OCI-LY1 (cell line): Measurements from ENCODE around the gene GMPPA.

Source experiments
- H2AFZ ChIP-seq: fragments of 200-600 bp; sonication (generic), shearing (Covaris generic); 2 replicates; pipeline ENCODE4 v1.6.0; 2014; ENCODE audit warnings: antibody characterized with exemption, mild to moderate bottlenecking, low read length
- H3F3A ChIP-seq: fragments of 200-600 bp; sonication (generic), shearing (Covaris generic); 2 replicates; pipeline ENCODE4 v1.6.0; 2014; ENCODE audit warnings: mild to moderate bottlenecking, antibody characterized with exemption, low read length, moderate library complexity; ENCODE audit not compliant: insufficient read depth
- H3K27ac ChIP-seq: fragments of 200-600 bp; sonication (generic); 2 replicates; pipeline ENCODE4 v1.5.1; 2014; ENCODE audit warnings: low read length, mixed run types, mild to moderate bottlenecking, low read depth; ENCODE audit not compliant: poor library complexity, severe bottlenecking
- H3K27me3 ChIP-seq: fragments of 200-600 bp; sonication (generic); 2 replicates; pipeline ENCODE4 v1.6.0; 2014; ENCODE audit warnings: antibody characterized with exemption, mild to moderate bottlenecking, low read length, moderate library complexity; ENCODE audit not compliant: insufficient read depth
- H3K36me3 ChIP-seq: fragments of 200-600 bp; sonication (generic); 2 replicates; pipeline ENCODE4 v1.6.1; 2014; ENCODE audit warnings: mild to moderate bottlenecking, antibody characterized with exemption, low read length, moderate library complexity, mixed read lengths; ENCODE audit not compliant: insufficient read depth
- H3K4me1 ChIP-seq: fragments of 200-600 bp; sonication (generic); 2 replicates; pipeline ENCODE4 v1.5.1; 2014; ENCODE audit warnings: mild to moderate bottlenecking, low read length, moderate library complexity; ENCODE audit not compliant: insufficient read depth, severe bottlenecking
- H3K4me2 ChIP-seq: fragments of 200-600 bp; sonication (generic), shearing (Covaris generic); 2 replicates; pipeline ENCODE4 v1.6.1; 2014; ENCODE audit warnings: low read length
- H3K4me3 ChIP-seq: fragments of 200-600 bp; sonication (generic); 2 replicates; pipeline ENCODE4 v1.5.1; 2014; ENCODE audit warnings: low read length, low read depth, mild to moderate bottlenecking, mixed read lengths; ENCODE audit not compliant: poor library complexity, severe bottlenecking
- H3K79me2 ChIP-seq: fragments of 200-600 bp; shearing (Covaris generic); 2 replicates; pipeline ENCODE4 v1.6.1; 2016; ENCODE audit warnings: mixed run types, low read length, mixed read lengths; ENCODE audit not compliant: insufficient read depth
- H3K9ac ChIP-seq: fragments of 200-600 bp; sonication (generic), shearing (Covaris generic); 2 replicates; pipeline ENCODE4 v1.6.1; 2014; ENCODE audit warnings: mild to moderate bottlenecking, low read length, mixed read lengths
- H3K9me2 ChIP-seq: fragments of 200-600 bp; sonication (generic), shearing (Covaris generic); 2 replicates; pipeline ENCODE4 v1.6.1; 2014; ENCODE audit warnings: low read depth, mild to moderate bottlenecking, low read length, mixed read lengths
- H3K9me3 ChIP-seq: fragments of 200-600 bp; shearing (Covaris generic); 2 replicates; pipeline ENCODE4 v1.6.1; 2014; ENCODE audit warnings: low read length, mixed read lengths
- H4K20me1 ChIP-seq: fragments of 200-600 bp; sonication (generic), shearing (Covaris generic); 2 replicates; pipeline ENCODE4 v1.6.0; 2016; ENCODE audit warnings: mild to moderate bottlenecking, low read length; ENCODE audit not compliant: insufficient read depth
- CTCF ChIP-seq: fragments of 200-600 bp; sonication (generic), shearing (Covaris generic); IDR thresholded peaks from 2 replicates; pipeline ENCODE4 v1.5.1; 2017; ENCODE audit warnings: mild to moderate bottlenecking, antibody characterized with exemption, low read length, moderate library complexity, mixed read lengths
- EZH2 ChIP-seq: fragments of 200-600 bp; sonication (generic), shearing (Covaris generic); IDR thresholded peaks from 2 replicates; pipeline ENCODE4 v1.8.0; 2017; ENCODE audit warnings: borderline replicate concordance, mixed run types, mild to moderate bottlenecking, antibody characterized with exemption, low read length, moderate library complexity, mixed read lengths

GMPPA gene

GRCh38 chr2:219524817-219525216 lies 26.1 kb downstream of the GMPPA start:
- TF ChIP-seq EZH2 (no peak), CTCF (no peak)
- H3K36me3 ChIP-seq: no peaks in the 10 kb centered on the region
- no peaks in the 10 kb centered on the region for H3K9me2 ChIP-seq
- H3K79me2 ChIP-seq: no peaks in the 10 kb centered on the region
- H2AFZ ChIP-seq: no peak overlapping the region
- H3K27me3 ChIP-seq: peaks cover 6% of the 10 kb centered on the region; the same call in 1 of the 2 replicates
- no peaks in the 10 kb centered on the region for H4K20me1 ChIP-seq
- H3K27ac ChIP-seq: no peak overlapping the region
- H3K4me3 ChIP-seq: no peak overlapping the region
- H3K9me3 ChIP-seq: no peaks in the 10 kb centered on the region
- H3K4me2 ChIP-seq: no peak overlapping the region
- H3F3A ChIP-seq: no peaks in the 10 kb centered on the region
- no peak overlapping the region for H3K9ac ChIP-seq
- no peaks in the 10 kb centered on the region for H3K4me1 ChIP-seq

- Histone ChIP-seq H3K27me3 (peaks cover 6% of the 10 kb centered on the region; the same call in 1 of the 2 replicates), H3F3A (no peaks in the 10 kb centered on the region), H4K20me1 (no peaks in the 10 kb centered on the region), H3K9ac (no peak overlapping the region), H3K9me2 (no peaks in the 10 kb centered on the region), H3K4me3 (no peak overlapping the region), H3K36me3 (no peaks in the 10 kb centered on the region), H3K79me2 (no peaks in the 10 kb centered on the region), H3K4me1 (no peaks in the 10 kb centered on the region), H3K9me3 (no peaks in the 10 kb centered on the region), H3K4me2 (no peak overlapping the region), H3K27ac (no peak overlapping the region), H2AFZ (no peak overlapping the region)
- TF ChIP-seq EZH2 (no peak), CTCF (no peak)
Observed at GRCh38 chr2:219525533-219526232, 27.0 kb downstream of the GMPPA start.

DNA sequence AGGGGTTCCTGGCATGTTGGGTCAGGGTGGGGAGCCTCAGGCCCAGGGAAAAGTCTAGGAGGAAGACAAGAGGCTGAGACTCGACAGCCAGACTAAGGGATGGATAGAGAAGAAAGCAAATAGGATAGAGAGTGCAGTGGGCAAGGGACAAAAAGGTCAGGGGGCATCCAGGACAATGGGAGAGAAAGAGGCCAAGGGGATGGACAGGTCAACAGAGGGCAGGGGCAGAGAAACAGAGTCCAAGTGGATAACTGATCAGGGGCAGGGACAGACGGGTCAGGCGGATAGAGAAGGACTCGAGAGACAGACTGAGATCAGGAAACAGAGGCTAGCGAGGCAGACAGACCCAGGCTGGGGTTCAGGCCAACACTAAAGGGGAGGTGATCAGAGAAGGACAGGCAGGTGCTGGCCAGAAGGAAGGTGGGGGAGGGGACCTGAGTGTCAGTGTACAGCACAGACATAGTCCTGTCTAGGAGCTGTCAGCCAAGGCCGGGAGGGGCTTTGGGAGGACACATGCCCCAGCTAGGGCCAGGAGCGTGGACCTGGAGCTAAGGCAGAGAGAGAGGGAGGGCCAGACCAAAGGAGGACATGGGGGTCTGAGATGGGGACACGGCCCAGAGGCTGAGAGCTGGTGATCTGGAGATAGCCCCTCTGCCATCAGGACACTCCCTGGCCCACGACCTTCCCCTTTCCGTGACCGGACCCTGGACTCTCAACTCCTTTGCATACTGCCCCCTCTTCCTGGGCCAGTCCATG lies 27.8 kb downstream of the GMPPA start:
- Histone ChIP-seq H3F3A (no peaks in the 10 kb centered on the region), H3K9me2 (no peaks in the 10 kb centered on the region), H3K4me1 (no peaks in the 10 kb centered on the region), H2AFZ (no peak overlapping the region), H3K4me3 (no peak overlapping the region), H3K4me2 (no peak overlapping the region), H3K27me3 (peaks cover 6% of the 10 kb centered on the region; the same call in 1 of the 2 replicates), H3K27ac (no peak overlapping the region), H3K79me2 (no peaks in the 10 kb centered on the region), H3K36me3 (no peaks in the 10 kb centered on the region), H3K9ac (no peak overlapping the region), H4K20me1 (no peaks in the 10 kb centered on the region), H3K9me3 (no peaks in the 10 kb centered on the region)
- TF ChIP-seq EZH2: no peak
- no peak for TF ChIP-seq CTCF
